DMS 273 treated with DMSO at 0.1 percent for 48 hours (cell line): ENCODE results near the gene RBM8A.

Source experiments
- DNase-seq: peaks from one replicate; lab custom pipeline; 2025; lab: John Stamatoyannopoulos, UW

RBM8A gene

GRCh38 chr1:145927063-145927886 lies at the start of gene RBM8A:
Gene RBM8A (minus strand): TSS chr1:145927484. CDS start chr1:145927426, 58 bp downstream.
- peak; percentile 99 for DNase-seq

GRCh38 chr1:145977016-145977415 lies 49.7 kb upstream of the RBM8A start:
- no peak for DNase-seq

- no peak for DNase-seq
Observed at GRCh38 chr1:145975216-145975615, 47.9 kb upstream of the RBM8A start.

GRCh38 chr1:145974721-145975120 lies 47.4 kb upstream of the RBM8A start:
- no peak for DNase-seq

- DNase-seq = no peak
Observed at GRCh38 chr1:145972580-145972979, 45.3 kb upstream of the RBM8A start.

GRCh38 chr1:145967288-145967687 lies 40.0 kb upstream of the RBM8A start:
- no peak for DNase-seq

- DNase-seq = no peak
Observed at GRCh38 chr1:145965119-145965744, 37.9 kb upstream of the RBM8A start.

GRCh38 chr1:145964328-145965118 lies 37.2 kb upstream of the RBM8A start, which contains the start of the genes ANKRD34A and POLR3GL:
Gene ANKRD34A (minus strand): TSS chr1:145964575. CDS start chr1:145961759, 2,816 bp downstream.
Gene POLR3GL (plus strand): TSS chr1:145964690. CDS start chr1:145974866, 10,176 bp downstream.
- DNase-seq = peak; percentile 81

GRCh38 chr1:145963265-145964019 lies 36.2 kb upstream of the RBM8A start:
- DNase-seq = peak; percentile 9

GRCh38 chr1:145962157-145963102 lies 35.1 kb upstream of the RBM8A start:
- DNase-seq = no peak

- no peak for DNase-seq
Observed at GRCh38 chr1:145961425-145962156, 34.3 kb upstream of the RBM8A start.

- no peak for DNase-seq
Observed at GRCh38 chr1:145961109-145961424, 33.8 kb upstream of the RBM8A start.

- DNase-seq = no peak
Observed at GRCh38 chr1:145960468-145961108, 33.3 kb upstream of the RBM8A start.

GRCh38 chr1:145959957-145960467 lies 32.7 kb upstream of the RBM8A start:
- DNase-seq = no peak

GRCh38 chr1:145959333-145959732 lies 32.0 kb upstream of the RBM8A start:
- no peak for DNase-seq

- DNase-seq = no peak
Observed at GRCh38 chr1:145958734-145959133, 31.4 kb upstream of the RBM8A start.

GRCh38 chr1:145957443-145958319 lies 30.4 kb upstream of the RBM8A start, which contains the start of gene LIX1L:
Gene LIX1L (minus strand): TSS chr1:145958017. CDS start chr1:145957927, 90 bp downstream.
- DNase-seq = peak; percentile 96
